GM23338 (cell line): ENCODE measurements around the gene CLIP1. TPM values are rescaled to one million over a fixed set of nuclear protein-coding genes. Genes with fewer than 3 reads are reported as not detected.

Source experiments
- ATAC-seq: fragments of 200-7000 bp; cut with Tn5 transposase; 3 replicates; pipeline ENCODE4 v1.9.1; 2020
- DNase-seq: peaks from one replicate; pipeline ENCODE4 v3.0.0-alpha.2; 2015; ENCODE audit warnings: low spot score
- H2AFZ ChIP-seq: fragments of 200-600 bp; sonication (generic); 2 replicates; pipeline ENCODE4 v1.8.0; 2016; ENCODE audit warnings: antibody characterized with exemption, mild to moderate bottlenecking, moderate library complexity
- H3F3A ChIP-seq: fragments of 200-600 bp; sonication (generic); replicated peaks from 2 replicates; pipeline ENCODE4 v1.8.0; 2017; ENCODE audit warnings: antibody characterized with exemption, mixed run types, low read depth
- H3K27ac ChIP-seq: fragments of 200-600 bp; sonication (generic); 2 replicates; pipeline ENCODE4 v1.6.1; 2016; ENCODE audit warnings: low read depth
- H3K27me3 ChIP-seq: fragments of 200-600 bp; sonication (generic); 2 replicates; pipeline ENCODE4 v1.8.0; 2016; ENCODE audit warnings: mild to moderate bottlenecking, mixed run types, moderate library complexity; ENCODE audit not compliant: insufficient read depth
- H3K36me3 ChIP-seq: fragments of 200-600 bp; sonication (generic); 2 replicates; pipeline ENCODE4 v1.8.0; 2016; ENCODE audit warnings: mild to moderate bottlenecking; ENCODE audit not compliant: insufficient read depth
- H3K4me1 ChIP-seq: fragments of 200-600 bp; sonication (generic); 2 replicates; pipeline ENCODE4 v1.8.0; 2016; ENCODE audit warnings: mild to moderate bottlenecking, moderate library complexity; ENCODE audit not compliant: insufficient read depth
- H3K4me2 ChIP-seq: fragments of 200-600 bp; sonication (generic); 2 replicates; pipeline ENCODE4 v1.7.1; 2017; ENCODE audit warnings: mixed run types
- H3K4me3 ChIP-seq: fragments of 200-600 bp; sonication (generic); 2 replicates; pipeline ENCODE4 v1.6.1; 2016; ENCODE audit warnings: mixed run types
- H3K79me2 ChIP-seq: fragments of 200-600 bp; sonication (generic); replicated peaks from 2 replicates; pipeline ENCODE4 v1.8.0; 2017; ENCODE audit warnings: mild to moderate bottlenecking; ENCODE audit not compliant: insufficient read depth
- H3K9me2 ChIP-seq: fragments of 200-600 bp; sonication (generic); 2 replicates; pipeline ENCODE4 v1.8.0; 2017; ENCODE audit not compliant: insufficient read depth
- H4K20me1 ChIP-seq: fragments of 200-600 bp; sonication (generic); replicated peaks from 2 replicates; pipeline ENCODE4 v1.8.0; 2017; ENCODE audit warnings: mild to moderate bottlenecking; ENCODE audit not compliant: insufficient read depth
- H3K27ac Mint-ChIP-seq: 2 replicates; pipeline ENCODE4 v1.8.0; 2020; ENCODE audit warnings: inconsistent platforms, mild to moderate bottlenecking, moderate library complexity, mixed read lengths
- H3K27me3 Mint-ChIP-seq: 3 replicates; pipeline ENCODE4 v1.8.0; 2022; ENCODE audit warnings: low read depth, mild to moderate bottlenecking, moderate library complexity, mixed read lengths, inconsistent platforms; ENCODE audit not compliant: insufficient read depth, poor library complexity
- H3K36me3 Mint-ChIP-seq: 3 replicates; pipeline ENCODE4 v1.8.0; 2021; ENCODE audit warnings: low read depth, mild to moderate bottlenecking, inconsistent platforms, moderate library complexity, mixed read lengths
- H3K4me1 Mint-ChIP-seq: 3 replicates; pipeline ENCODE4 v1.8.0; 2020; ENCODE audit warnings: mild to moderate bottlenecking, inconsistent platforms, mixed read lengths
- H3K4me3 Mint-ChIP-seq: 3 replicates; pipeline ENCODE4 v1.8.0; 2021; ENCODE audit warnings: moderate library complexity, mild to moderate bottlenecking, inconsistent platforms, mixed read lengths
- H3K9me3 Mint-ChIP-seq: 3 replicates; pipeline ENCODE4 v1.8.0; 2020; ENCODE audit warnings: moderate library complexity, mild to moderate bottlenecking, inconsistent platforms, mixed read lengths
- CREB1 ChIP-seq: fragments of 250-450 bp; sonication (Bioruptor Pico); IDR thresholded peaks from 2 replicates; pipeline ENCODE4 v1.5.0; 2020; ENCODE audit warnings: low read depth, mild to moderate bottlenecking, moderate library complexity
- CTCF ChIP-seq, 2 experiments: fragments of 200-600 bp in 1 of 2; sonication (generic) in 1 of 2; conservative IDR thresholded peaks; 2 replicates each; pipeline versions ENCODE4 v1.5.1 to v1.6.1; 2016 to 2017; ENCODE audit warnings: antibody characterized with exemption in 2 of 2, low read depth in 2 of 2, mild to moderate bottlenecking in 2 of 2, moderate library complexity in 1 of 2
- ETS1 ChIP-seq: IDR thresholded peaks from 2 replicates; pipeline ENCODE4 v1.6.1; 2016; ENCODE audit warnings: antibody characterized with exemption
- EZH2 ChIP-seq: fragments of 200-600 bp; sonication (generic); IDR thresholded peaks from one replicate; pipeline ENCODE4 v1.8.0; 2017; ENCODE audit warnings: antibody characterized with exemption, mild to moderate bottlenecking, low read depth; ENCODE audit not compliant: unreplicated experiment
- EZH2phosphoT487 ChIP-seq: fragments of 200-600 bp; sonication (generic); IDR thresholded peaks from one replicate; pipeline ENCODE4 v1.8.1; 2018; ENCODE audit warnings: antibody characterized with exemption; ENCODE audit not compliant: unreplicated experiment
- JUNB ChIP-seq: IDR thresholded peaks from one replicate; pipeline ENCODE4 v1.6.1; 2016; ENCODE audit warnings: antibody characterized with exemption; ENCODE audit not compliant: unreplicated experiment
- NANOG ChIP-seq: IDR thresholded peaks from 2 replicates; pipeline ENCODE4 v1.6.1; 2016; ENCODE audit warnings: antibody characterized with exemption, borderline replicate concordance
- POLR2AphosphoS5 ChIP-seq: IDR thresholded peaks from 2 replicates; pipeline ENCODE4 v1.6.1; 2016; ENCODE audit warnings: antibody characterized with exemption, low read depth
- STAT1 ChIP-seq: IDR thresholded peaks from one replicate; pipeline ENCODE4 v1.6.1; 2016; ENCODE audit warnings: antibody characterized with exemption; ENCODE audit not compliant: unreplicated experiment
- ZNF114 ChIP-seq: fragments of 250-450 bp; sonication (Bioruptor Pico); IDR thresholded peaks from 2 replicates; pipeline ENCODE4 v1.5.0; 2020; ENCODE audit warnings: mild to moderate bottlenecking, moderate library complexity
- ZNF331 ChIP-seq: fragments of 250-450 bp; sonication (Bioruptor Pico); IDR thresholded peaks from 2 replicates; pipeline ENCODE4 v1.5.0; 2020; ENCODE audit warnings: low read depth, mild to moderate bottlenecking, moderate library complexity
- polyA plus RNA-seq: library from polyadenylated mRNA; unstranded; fragments of >200 nt; fragmentation: Nextera tagmentation; extraction: Ambion mirVana; gene quantifications from 2 replicates; pipeline ENCODE4 v1.2.1, GENCODE V29; 2016
- total RNA-seq: library from RNA; depleted of rRNA; stranded (reverse); fragments of >200 nt; shearing (Covaris generic); gene quantifications from 2 replicates; pipeline ENCODE4 v1.2.3, GENCODE V29; 2014
- TF ChIP-seq, protein P1 (sequence below): fragments of 250-450 bp; sonication (Bioruptor Pico); IDR thresholded peaks from 2 replicates; pipeline ENCODE4 v1.5.0; 2020; ENCODE audit warnings: mild to moderate bottlenecking, moderate library complexity
- TF ChIP-seq, protein P2 (sequence below): IDR thresholded peaks from one replicate; pipeline ENCODE4 v1.6.1; 2018; ENCODE audit warnings: antibody characterized with exemption; ENCODE audit not compliant: unreplicated experiment

CLIP1 gene
- total and polyA plus RNA-seq, 2 experiments from 2014 or later: 11.5 to 21.1 TPM

GRCh38 chr12:122355706-122356105 lies 66.8 kb downstream of the CLIP1 start:
- Histone ChIP-seq H2AFZ (no peak overlapping the region), H3F3A (no peaks in the 10 kb centered on the region), H3K27me3 (no peaks in the 10 kb centered on the region), H3K9me2 (no peaks in the 10 kb centered on the region), H3K4me2 (no peak overlapping the region), H4K20me1 (no peaks in the 10 kb centered on the region), H3K4me1 (no peaks in the 10 kb centered on the region), H3K27ac (no peak overlapping the region), H3K4me3 (no peak overlapping the region), H3K79me2 (no peaks in the 10 kb centered on the region), H3K36me3 (no peaks in the 10 kb centered on the region)
- Mint-ChIP-seq H3K4me3 (no peak overlapping the region), H3K9me3 (peaks cover 10% of the 10 kb centered on the region), H3K27ac (no peak overlapping the region), H3K4me1 (no peaks in the 10 kb centered on the region), H3K27me3 (no peaks in the 10 kb centered on the region), H3K36me3 (peaks cover 43% of the 10 kb centered on the region)
- DNase-seq (no peak), ATAC-seq (no peak)
- TF ChIP-seq EZH2phosphoT487: no peak
- no peak for TF ChIP-seq POLR2AphosphoS5
- no peak for TF ChIP-seq NANOG
- TF ChIP-seq CTCF (conservative IDR thresholded peaks at IDR 0.05; ENCODE audit: low read depth in 2 of 2): no peak
- TF ChIP-seq, protein P1, sequence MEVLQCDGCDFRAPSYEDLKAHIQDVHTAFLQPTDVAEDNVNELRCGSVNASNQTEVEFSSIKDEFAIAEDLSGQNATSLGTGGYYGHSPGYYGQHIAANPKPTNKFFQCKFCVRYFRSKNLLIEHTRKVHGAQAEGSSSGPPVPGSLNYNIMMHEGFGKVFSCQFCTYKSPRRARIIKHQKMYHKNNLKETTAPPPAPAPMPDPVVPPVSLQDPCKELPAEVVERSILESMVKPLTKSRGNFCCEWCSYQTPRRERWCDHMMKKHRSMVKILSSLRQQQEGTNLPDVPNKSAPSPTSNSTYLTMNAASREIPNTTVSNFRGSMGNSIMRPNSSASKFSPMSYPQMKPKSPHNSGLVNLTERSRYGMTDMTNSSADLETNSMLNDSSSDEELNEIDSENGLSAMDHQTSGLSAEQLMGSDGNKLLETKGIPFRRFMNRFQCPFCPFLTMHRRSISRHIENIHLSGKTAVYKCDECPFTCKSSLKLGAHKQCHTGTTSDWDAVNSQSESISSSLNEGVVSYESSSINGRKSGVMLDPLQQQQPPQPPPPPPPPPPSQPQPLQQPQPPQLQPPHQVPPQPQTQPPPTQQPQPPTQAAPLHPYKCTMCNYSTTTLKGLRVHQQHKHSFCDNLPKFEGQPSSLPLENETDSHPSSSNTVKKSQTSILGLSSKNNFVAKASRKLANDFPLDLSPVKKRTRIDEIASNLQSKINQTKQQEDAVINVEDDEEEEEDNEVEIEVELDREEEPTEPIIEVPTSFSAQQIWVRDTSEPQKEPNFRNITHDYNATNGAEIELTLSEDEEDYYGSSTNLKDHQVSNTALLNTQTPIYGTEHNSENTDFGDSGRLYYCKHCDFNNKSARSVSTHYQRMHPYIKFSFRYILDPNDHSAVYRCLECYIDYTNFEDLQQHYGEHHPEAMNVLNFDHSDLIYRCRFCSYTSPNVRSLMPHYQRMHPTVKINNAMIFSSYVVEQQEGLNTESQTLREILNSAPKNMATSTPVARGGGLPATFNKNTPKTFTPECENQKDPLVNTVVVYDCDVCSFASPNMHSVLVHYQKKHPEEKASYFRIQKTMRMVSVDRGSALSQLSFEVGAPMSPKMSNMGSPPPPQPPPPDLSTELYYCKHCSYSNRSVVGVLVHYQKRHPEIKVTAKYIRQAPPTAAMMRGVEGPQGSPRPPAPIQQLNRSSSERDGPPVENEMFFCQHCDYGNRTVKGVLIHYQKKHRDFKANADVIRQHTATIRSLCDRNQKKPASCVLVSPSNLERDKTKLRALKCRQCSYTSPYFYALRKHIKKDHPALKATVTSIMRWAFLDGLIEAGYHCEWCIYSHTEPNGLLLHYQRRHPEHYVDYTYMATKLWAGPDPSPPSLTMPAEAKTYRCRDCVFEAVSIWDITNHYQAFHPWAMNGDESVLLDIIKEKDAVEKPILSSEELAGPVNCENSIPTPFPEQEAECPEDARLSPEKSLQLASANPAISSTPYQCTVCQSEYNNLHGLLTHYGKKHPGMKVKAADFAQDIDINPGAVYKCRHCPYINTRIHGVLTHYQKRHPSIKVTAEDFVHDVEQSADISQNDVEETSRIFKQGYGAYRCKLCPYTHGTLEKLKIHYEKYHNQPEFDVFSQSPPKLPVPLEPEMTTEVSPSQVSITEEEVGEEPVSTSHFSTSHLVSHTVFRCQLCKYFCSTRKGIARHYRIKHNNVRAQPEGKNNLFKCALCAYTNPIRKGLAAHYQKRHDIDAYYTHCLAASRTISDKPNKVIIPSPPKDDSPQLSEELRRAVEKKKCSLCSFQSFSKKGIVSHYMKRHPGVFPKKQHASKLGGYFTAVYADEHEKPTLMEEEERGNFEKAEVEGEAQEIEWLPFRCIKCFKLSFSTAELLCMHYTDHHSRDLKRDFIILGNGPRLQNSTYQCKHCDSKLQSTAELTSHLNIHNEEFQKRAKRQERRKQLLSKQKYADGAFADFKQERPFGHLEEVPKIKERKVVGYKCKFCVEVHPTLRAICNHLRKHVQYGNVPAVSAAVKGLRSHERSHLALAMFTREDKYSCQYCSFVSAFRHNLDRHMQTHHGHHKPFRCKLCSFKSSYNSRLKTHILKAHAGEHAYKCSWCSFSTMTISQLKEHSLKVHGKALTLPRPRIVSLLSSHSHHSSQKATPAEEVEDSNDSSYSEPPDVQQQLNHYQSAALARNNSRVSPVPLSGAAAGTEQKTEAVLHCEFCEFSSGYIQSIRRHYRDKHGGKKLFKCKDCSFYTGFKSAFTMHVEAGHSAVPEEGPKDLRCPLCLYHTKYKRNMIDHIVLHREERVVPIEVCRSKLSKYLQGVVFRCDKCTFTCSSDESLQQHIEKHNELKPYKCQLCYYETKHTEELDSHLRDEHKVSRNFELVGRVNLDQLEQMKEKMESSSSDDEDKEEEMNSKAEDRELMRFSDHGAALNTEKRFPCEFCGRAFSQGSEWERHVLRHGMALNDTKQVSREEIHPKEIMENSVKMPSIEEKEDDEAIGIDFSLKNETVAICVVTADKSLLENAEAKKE (CRISPR knock-in tag): no peak
- no peak for TF ChIP-seq EZH2
- no peak for TF ChIP-seq ZNF331
- TF ChIP-seq CREB1: no peak
- no peak for TF ChIP-seq ZNF114
- TF ChIP-seq STAT1: no peak
- TF ChIP-seq JUNB: no peak
- TF ChIP-seq, protein P2, sequence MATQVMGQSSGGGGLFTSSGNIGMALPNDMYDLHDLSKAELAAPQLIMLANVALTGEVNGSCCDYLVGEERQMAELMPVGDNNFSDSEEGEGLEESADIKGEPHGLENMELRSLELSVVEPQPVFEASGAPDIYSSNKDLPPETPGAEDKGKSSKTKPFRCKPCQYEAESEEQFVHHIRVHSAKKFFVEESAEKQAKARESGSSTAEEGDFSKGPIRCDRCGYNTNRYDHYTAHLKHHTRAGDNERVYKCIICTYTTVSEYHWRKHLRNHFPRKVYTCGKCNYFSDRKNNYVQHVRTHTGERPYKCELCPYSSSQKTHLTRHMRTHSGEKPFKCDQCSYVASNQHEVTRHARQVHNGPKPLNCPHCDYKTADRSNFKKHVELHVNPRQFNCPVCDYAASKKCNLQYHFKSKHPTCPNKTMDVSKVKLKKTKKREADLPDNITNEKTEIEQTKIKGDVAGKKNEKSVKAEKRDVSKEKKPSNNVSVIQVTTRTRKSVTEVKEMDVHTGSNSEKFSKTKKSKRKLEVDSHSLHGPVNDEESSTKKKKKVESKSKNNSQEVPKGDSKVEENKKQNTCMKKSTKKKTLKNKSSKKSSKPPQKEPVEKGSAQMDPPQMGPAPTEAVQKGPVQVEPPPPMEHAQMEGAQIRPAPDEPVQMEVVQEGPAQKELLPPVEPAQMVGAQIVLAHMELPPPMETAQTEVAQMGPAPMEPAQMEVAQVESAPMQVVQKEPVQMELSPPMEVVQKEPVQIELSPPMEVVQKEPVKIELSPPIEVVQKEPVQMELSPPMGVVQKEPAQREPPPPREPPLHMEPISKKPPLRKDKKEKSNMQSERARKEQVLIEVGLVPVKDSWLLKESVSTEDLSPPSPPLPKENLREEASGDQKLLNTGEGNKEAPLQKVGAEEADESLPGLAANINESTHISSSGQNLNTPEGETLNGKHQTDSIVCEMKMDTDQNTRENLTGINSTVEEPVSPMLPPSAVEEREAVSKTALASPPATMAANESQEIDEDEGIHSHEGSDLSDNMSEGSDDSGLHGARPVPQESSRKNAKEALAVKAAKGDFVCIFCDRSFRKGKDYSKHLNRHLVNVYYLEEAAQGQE: no peak
- no peak for TF ChIP-seq ETS1
